ENCODE data around the gene TELO2. TPM values are rescaled to one million over a fixed set of nuclear protein-coding genes. Genes with fewer than 3 reads are reported as not detected.
A peak's percentile ranks its signal among the peaks of the same experiment; 100 is the strongest.

TELO2 gene
- total RNA-seq, 4 donors from 2014 or later: 23.1 to 40.0 (median 34.1) TPM

GRCh38 chr16:1505912-1506311 lies 12.8 kb downstream of the TELO2 start:
- intact Hi-C loops (cut with DNase I; ENCODE audit: low total_unique reads): no loop called here

GRCh38 chr16:1506494-1507213 lies 13.5 kb downstream of the TELO2 start:
- WGBS, 2 donors: 90% methylated on average over 24 to 37 of the region's 37 CpGs
- H3K4me3 ChIP-seq (ENCODE audit: low read depth, poor library complexity, severe bottlenecking): no peak overlapping the region
- TF ChIP-seq CTCF (IDR thresholded peaks at IDR 0.05) (no peak), POLR2A (IDR thresholded peaks at IDR 0.05) (no peak)
- intact Hi-C loops (cut with DNase I; ENCODE audit: low total_unique reads): no loop called here
- DNase-seq (ENCODE audit: low spot score in 2 of 2): no peak

More at GRCh38 chr16:1505912-1506311, 12.8 kb downstream of the TELO2 start:
- DNase-seq (ENCODE audit: low spot score in 2 of 2): no peak
- H3K4me3 ChIP-seq (ENCODE audit: low read depth, poor library complexity, severe bottlenecking): no peak overlapping the region
- WGBS, 2 donors: 91 to 96% methylated on average over 16 to 18 of the region's 22 CpGs
- TF ChIP-seq CTCF (IDR thresholded peaks at IDR 0.05) (no peak), POLR2A (IDR thresholded peaks at IDR 0.05) (no peak)

GRCh38 chr16:1508494-1509187 lies 15.5 kb downstream of the TELO2 start:
- TF ChIP-seq CTCF (IDR thresholded peaks at IDR 0.05) (no peak), POLR2A (IDR thresholded peaks at IDR 0.05) (no peak)
- H3K4me3 ChIP-seq (ENCODE audit: low read depth, poor library complexity, severe bottlenecking): no peak overlapping the region
- WGBS, 2 donors: 77 to 78% methylated on average over 15 to 24 of the region's 24 CpGs
- DNase-seq (ENCODE audit: low spot score in 2 of 2): peak in 1 of 2 donors; percentile 83
- intact Hi-C loops (cut with DNase I; ENCODE audit: low total_unique reads): no loop called here

GRCh38 chr16:1509307-1510221 lies 16.4 kb downstream of the TELO2 start:
- 87 to 89% methylated on average over 27 to 29 of the region's 44 CpGs for WGBS, 2 donors
- TF ChIP-seq CTCF (IDR thresholded peaks at IDR 0.05) (no peak), POLR2A (IDR thresholded peaks at IDR 0.05) (no peak)
- no peak overlapping the region for H3K4me3 ChIP-seq (ENCODE audit: low read depth, poor library complexity, severe bottlenecking)
- DNase-seq (ENCODE audit: low spot score in 2 of 2): no peak
- intact Hi-C loops (cut with DNase I; ENCODE audit: low total_unique reads): no loop called here

- 85 to 91% methylated on average over 8 to 10 of the region's 10 CpGs for WGBS, 2 donors
- no peak overlapping the region for H3K4me3 ChIP-seq (ENCODE audit: low read depth, poor library complexity, severe bottlenecking)
- no peak for DNase-seq (ENCODE audit: low spot score in 2 of 2)
- intact Hi-C loops (cut with DNase I; ENCODE audit: low total_unique reads): no loop called here
- no peak for TF ChIP-seq POLR2A (IDR thresholded peaks at IDR 0.05)
- TF ChIP-seq CTCF (IDR thresholded peaks at IDR 0.05): no peak
These were observed 17.1 kb downstream of the TELO2 start for GRCh38 chr16:1510272-1510671.

All from lower leg skin (tissue), 4 donors.